Muscle of back (tissue), 11 donors: ENCODE measurements around the gene CTNNA1. TPM values are rescaled to one million over a fixed set of nuclear protein-coding genes. Genes with fewer than 3 reads are reported as not detected.
"Not testable (repeated sequence)": the region's sequence is repeated elsewhere in the genome, so short reads cannot be mapped to it uniquely, and the experiment has no call there.

Experiments used
- DNase-seq, 3 donors: peaks; one replicate each; pipeline versions ENCODE4 v3.0.0 to v3.0.0-alpha.2; 2013
- polyA plus RNA-seq, 10 donors: library from polyadenylated mRNA; unstranded; fragments of 120-200 nt; gene quantifications; one replicate each; pipeline ENCODE4 v1.2.1, GENCODE V29; 2013; ENCODE audit not compliant: insufficient read length in 10 of 10

Gene CTNNA1
- polyA plus RNA-seq, 10 donors, result 235 to 327 (median 283) TPM

DNA sequence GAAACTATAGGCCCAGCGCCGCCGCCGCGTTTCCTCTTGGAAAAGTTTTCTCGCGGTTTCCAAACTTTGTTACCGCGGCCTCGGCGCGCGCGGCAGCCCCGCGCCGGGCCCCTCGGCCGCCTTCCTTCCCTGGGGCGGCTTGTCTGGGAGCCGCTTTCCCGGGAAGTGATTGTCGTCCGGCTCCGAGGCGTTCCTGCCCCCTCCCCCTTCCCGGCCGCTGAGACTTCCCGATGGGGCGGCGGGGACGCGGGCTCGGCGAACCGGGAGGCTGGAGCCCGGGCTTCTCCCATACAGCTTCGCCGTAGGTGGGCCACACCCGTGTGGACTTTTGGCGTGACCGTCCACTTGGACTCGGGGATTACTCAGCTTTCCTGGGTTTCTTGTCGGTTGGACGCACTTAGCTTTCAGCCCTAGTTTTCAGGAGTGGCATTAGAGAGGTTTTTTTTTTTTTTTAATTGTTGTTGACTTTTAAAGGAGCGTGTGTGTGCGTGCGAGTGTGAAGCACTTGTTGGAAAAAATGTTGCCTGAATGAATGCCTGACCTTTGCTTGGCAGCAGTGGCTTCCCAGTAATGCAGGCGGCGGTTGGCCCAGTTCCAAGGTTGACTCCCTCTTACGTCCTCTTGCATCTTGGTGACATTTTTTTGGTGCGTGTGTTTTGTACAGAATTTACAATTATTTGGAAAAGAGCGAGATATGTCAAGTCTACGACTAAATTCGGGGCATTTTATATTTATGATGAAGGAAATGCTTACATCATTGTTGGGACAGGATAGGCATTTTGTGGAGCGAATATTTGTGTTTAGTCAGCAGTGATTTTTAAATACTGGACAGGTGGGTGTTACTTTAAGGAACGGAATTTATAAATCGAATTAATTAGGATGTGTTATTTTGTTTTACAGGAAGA lies 821 bp downstream of the CTNNA1 start:
- DNase-seq, result peak; percentile 86 to 93 (median 89)

DNA sequence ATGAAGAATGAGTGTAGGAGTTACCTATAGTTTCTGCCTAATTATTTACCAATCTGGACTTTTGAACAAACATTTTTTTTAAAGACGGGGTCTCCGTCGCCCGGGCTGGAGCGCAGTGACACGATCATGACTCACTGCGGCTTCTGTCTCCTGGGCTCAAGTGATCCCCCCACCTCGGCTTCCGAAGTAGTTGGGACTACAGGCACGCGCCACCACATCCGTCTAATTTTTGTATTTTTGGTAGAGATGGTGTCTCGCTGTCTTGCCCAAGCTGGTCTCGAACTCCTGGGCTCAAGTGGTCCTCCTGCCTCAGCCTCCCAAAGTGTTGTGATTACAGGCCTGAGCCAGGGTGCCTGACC lies 1.5 kb downstream of the CTNNA1 start:
- no peak for DNase-seq

DNA sequence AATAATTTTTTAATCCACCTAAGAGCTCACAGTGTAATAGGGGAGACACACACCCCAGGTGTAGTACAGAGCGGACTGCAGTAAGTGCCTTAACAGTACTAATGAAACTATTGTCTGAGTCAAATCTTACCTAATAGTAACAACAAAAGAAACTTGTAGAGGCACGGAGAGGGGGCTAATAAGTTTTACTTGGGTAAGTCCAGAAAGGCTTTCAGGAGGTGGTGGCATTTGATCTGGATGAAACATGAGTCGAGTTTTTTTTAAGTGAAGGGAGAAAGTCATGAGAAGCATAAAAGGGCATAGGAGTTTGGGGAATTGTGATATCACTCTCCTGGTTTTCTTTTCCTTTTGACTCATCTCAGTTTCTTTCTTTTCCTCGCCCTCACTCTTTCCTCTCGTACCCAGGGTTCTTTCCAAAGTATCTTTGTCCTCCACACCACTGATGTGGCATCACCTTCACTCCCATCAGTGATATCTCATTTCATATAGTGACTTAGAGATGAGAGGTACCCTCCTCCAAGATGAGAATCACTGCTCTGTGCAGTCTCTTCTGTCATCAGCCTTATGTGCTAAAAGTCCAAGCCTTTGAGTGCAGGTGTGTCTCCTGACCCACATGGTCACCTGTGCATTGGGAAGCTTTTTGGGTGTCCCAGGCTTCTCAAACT lies 2.0 kb downstream of the CTNNA1 start:
- DNase-seq, result no peak

DNA sequence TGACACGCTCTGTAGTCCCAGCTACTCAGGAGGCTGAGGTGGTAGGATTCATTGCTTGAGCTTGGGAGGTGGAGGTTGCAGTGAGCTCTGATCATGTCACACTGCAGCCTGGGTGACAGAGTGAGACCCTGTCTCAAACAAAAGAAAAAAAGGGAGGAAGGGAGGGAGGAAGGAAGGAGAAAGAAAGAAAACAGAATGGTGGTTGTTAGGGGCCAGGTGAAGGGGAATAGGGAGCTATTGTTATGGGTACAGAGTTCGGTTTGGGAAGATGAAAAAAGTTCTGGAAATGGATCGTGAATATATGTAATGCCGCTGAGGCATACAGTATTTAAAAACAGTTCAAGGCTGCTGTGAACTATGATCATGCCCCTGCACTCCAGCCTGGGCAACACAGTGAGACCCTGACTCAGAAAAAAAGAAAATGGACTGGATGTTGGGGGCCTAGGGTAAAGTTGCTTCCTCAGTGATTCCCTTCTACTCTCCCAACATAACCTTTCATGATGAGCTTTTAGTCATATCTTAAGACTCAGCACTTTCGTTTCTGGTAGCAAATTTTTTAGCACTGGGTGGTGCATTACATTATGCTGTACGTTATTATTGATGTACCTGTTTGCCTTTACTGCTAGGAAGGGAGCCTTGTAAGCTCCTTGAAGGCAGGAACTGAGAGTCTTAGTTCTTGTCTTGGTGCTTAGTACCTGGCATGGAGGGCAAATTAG lies 4.0 kb downstream of the CTNNA1 start:
- no peak for DNase-seq

DNA sequence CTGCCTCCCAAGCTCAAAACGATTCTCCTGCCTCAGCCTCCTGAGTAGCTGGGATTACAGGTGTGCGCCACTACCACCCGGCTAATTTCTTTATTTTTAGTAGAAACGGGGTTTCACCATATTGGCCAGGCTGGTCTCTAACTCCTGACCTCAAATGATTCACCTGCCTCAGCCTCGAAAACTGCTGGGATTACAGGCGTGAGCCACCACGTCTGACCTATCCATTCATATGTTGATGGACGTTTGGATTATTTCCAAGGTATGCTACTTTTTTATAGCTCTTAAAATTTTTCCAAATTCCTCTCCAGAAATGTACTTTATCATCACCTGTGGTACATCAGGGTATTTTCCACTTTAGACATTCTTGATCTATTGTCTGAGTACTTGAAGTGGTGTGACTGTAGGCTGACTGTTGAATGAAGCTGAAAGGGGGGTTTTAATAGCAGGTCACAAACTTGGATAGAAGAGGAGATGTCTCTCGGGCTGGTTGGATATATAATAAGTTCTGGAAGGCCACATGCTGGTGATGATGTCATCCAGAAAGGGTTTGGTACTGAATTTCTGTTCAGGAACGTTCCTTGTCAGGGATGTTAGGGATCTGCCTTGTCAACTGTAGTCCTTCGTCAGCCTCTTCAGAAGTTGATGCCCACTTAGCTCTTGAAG lies 7.4 kb downstream of the CTNNA1 start:
- DNase-seq, result no peak

DNA sequence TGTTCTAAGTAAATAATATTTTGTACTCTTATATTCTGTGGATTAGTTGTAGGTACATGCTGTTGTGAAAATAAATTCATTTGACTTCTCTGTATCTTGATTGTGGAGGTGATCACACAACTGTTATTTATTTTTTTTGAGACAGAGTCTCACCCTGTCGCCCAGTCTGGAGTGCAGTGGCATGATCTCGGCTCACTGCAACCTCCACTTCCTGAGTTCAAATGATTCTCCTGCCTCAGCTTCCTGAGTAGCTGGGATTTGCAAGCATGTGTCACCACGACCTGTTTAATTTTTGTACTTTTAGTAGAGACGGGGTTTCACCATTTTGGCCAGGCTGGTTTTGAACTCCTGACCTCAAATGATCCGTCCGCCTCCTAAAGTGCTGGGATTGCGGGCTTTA lies 7.9 kb downstream of the CTNNA1 start:
- not testable (repeated sequence) for DNase-seq

DNA sequence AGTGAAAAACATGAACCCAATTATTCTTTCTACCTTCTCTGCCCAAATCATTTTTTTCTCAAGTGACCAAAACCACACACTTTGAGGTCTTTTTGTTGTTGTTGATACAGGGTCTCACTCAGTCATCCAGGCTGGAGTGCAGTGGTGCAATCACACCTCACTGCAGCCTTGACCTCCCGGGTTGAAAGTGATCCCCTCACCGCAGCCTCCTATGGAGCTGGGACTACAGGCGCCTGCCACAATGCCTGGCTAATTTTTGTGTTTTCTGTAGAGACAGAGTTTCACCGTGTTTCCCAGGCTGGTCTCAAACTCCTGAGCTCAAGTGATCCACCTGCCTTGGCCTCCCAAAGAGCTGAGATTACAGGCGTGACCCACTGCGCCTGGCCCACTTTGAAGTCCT lies 8.4 kb downstream of the CTNNA1 start:
- DNase-seq, result not testable (repeated sequence)

DNA sequence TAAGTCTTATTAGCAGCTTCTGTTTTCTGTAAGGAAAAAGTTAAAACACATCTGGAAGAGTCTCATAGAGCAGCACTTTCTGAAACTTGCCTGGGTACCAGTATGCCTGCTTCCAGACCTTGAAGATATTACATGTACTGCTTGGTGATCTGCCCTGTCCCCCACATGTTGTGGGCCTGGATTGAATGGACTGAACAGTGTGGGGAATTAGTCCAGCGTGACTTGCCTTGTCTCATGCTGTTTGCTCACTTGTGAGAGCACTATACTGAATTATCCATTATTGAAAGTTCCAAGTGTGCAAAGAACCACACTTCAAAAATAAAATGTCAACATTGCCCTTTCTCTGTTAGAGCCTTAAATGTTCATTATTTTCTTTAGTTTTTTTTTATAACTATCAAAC lies 8.9 kb downstream of the CTNNA1 start:
- DNase-seq, result no peak

DNA sequence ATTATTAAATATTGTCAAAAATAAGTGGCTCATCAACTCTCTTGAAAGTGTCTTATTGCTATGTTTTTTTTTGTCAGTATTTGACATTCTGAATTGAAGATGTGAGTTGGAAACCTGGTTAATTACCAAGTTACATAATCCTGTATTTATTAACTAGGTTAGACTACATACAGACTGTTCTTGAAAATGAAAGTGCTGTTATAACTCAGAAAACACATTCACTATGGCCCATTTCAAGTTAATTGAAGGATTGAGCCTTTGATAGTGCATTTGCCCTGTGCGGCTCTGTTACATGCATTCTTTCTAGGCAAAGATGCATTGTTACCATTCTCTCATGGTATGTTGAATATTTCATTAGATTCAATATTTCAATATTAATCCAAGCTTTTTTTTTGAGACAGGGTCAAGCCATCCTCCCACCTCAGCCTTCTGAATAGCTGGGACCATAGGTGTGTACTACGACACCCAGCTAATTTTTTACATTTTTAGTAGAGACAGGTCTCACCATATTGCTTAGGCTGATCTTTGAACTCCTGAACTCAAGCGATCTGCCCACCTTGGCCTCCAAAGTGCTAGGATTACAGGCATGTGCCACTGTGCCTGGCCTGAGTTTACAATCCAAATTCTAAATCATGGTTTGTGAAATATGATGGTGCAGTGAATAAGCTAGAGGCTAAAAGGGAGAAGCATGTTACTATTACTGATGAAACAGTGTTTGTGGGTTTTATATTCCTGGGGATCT lies 10.0 kb downstream of the CTNNA1 start:
- no peak for DNase-seq

DNA sequence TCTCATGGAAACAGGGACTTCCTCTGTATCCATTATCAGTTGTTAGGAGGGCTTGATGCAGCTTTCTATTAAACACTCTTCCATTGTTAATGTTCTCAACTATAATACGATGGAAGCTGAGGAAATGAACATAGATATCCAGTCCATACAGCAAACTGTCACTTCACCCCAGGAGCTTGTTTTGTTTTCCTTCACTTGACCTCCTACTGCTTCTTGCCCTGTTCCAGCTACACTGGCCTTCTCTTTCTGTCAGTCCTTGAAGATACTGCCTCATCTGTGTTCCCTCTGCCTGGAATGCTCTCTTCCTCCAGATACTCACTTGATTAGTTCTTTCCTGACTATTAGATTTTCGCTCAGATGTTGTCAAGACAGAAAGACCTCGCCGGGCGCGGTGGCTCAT lies 17.1 kb downstream of the CTNNA1 start:
- no peak for DNase-seq

DNA sequence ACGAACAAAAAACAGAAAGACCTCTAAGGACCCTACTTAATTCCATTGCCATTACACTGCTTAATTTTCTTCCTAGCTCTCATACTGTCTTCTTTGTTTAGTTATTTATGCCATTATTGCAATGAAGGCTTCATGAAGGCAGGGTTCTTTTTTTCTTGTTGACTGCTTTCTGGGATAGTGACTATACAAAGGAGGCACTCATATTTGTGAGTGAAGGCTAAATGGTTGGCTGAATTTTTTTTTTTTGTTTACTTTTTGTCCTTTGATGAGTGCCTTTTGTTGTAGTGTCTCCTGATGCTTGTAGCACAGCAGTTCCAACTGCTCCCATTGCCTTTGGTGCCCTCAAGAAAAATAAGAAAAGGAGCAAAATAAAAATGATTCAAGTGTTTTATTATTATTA lies 17.8 kb downstream of the CTNNA1 start:
- DNase-seq, result no peak

DNA sequence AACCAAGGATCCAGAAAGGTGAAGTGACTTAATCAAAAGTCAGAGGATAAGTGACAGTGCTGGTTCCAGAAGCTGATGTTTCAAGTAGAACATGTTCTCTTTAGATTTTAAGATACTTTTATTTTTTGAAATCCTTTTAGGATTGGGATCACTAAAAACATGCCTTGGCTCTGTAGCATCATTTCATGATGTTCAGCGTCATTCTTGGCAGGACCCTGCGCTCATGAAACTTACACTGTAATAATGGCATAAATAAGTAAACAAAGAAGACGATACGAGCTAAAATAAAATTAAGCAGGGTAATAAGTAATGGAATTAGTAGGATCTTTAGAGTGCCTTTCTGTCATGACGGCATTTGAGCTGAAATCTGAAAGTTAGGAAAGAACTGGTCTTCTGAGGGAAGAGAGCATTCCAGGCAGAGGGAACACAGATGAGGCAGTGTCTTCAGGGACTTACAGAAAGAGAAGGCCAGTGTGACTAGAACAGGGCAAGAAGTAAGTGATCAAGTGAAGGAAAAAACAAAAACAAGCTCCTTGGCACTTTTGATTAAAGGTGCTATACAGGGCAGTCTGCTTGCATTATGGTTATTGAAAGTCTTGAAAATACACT lies 19.9 kb downstream of the CTNNA1 start:
- DNase-seq, result peak in 2 of 3 donors; percentile 32 to 49

DNA sequence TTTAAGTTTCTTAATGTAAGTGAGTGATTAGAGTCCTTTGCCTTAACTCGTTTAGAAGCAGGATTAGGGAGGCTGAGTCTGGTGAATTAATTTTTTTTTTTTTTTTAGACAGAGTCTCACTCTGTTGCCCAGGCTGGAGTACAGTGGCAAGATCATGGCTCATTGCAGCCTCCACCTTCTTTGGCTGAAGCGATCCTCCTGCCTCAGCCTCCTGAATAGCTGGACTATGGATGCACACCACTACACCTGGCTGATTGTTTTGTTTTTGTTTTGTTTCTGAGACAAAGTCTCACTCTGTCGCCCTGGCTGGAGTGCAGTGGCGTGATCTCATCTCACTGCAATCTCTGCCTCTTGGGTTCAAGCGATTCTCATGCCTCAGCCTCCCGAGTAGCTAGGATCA lies 20.4 kb downstream of the CTNNA1 start:
- DNase-seq, result not testable (repeated sequence)

DNA sequence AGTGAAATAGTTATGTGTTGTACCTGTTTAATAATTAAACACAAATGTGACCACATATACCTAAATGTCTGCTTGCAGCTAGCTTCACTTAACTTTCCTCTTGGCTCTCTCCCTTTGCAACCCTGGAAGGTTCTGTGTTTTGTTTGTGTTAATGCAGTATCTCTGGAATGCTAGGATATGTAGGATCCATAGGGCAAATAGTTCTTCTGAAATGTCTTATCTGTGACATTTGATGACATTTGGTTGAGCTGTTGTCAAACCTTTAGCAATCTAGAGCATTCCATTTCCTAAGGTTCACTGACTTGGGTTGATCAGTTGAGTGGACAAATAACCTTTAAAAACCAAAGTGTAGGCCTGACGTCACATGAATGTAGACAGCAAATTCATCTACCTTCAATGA lies 21.8 kb downstream of the CTNNA1 start:
- no peak for DNase-seq

DNA sequence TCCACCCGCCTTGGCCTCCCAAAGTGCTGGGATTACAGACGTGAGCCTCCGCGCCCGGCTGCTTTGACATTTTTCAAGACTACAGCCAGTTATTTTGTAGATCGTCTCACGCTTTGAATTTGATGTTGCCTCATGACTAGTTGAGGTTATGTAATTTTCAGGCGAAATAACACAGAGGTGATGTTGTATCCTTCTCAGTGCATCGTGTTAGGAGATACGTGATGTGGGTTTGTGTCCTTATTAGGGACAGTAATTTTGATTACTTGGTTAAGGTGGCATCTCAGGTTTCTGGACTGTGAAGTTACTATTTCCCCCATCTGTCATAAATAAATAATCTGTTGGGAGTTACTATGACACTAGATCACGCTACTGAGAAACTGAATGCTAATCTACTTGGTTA lies 25.0 kb downstream of the CTNNA1 start:
- DNase-seq, result no peak

DNA sequence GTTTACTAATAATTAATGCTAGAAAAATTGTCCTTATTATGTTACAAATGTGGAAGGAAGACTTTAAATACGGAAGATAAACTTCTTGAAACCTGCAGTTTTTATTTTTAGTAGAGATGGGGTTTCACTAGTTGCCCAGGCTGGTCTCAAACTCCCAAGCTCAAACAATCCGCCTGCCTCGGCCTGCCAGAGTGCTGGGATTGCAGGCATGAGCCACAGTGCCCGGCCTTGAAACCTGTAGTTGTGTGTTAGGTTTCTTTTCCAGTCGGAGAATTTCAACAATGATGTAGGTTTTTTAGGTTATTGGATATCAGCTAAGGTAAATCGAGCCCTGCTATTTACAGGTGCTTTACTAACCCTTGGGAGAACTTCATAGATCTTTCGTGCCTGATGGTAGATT lies 30.8 kb downstream of the CTNNA1 start:
- DNase-seq, result no peak

DNA sequence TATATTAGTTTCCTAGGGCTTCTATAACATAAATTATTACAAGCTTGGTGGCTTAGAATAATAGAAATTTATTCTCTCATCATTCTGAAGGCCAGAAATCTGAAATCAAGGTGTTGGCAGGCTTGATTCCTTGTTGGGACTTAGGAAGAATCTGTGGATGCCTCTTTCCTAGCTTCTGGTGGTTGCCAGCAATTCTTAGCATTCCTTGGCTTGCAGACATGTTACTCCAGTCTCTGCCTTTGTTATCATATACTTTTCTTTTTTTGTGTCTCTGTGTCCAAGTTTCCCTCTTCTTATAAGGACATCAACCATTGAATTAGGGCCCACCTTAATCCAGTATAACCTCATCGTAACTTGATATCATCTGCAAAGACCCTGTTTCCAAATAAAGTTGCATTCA lies 31.4 kb downstream of the CTNNA1 start:
- no peak for DNase-seq

DNA sequence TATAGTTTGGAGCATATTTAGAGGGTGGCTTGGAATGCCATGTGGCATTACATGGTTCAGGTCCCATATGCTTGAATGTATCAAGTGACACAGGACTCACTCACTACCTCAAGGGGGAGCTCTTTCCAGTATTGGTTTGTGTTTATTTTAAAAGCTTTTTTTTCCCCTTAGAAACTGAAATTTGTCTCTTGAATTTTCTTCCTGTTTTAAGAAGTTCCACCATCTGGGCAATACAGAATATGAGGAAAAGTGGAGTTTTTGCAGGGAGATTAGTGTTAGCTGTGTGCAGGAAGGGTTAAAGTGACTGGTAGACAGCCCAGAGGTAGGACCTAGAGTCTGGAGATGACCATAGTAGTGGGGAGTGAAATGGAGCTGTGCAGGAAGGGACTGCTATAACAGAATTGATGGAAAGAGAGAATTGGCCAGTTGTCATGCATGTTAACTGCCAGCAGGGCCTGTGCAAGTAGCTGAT lies 36.6 kb downstream of the CTNNA1 start:
- no peak for DNase-seq

DNA sequence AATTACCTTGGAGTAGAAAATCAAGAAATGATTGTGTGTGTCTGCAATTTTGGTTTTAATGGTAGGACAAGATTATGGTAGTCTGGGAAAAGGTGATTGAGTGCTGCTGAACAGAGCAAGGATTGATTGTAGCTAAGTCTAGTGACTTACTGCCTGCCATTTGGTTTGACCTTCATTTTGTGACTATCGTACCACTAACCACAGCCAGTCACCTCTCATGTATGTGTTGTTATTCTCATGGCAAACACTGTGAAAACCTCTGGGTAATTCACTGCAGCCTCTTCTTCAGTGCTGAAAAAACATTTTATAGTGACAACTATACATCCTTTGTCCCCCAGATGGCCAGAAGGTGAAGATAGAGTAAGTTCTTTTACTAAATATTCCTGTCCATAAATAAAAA lies 37.5 kb downstream of the CTNNA1 start:
- DNase-seq, result no peak

DNA sequence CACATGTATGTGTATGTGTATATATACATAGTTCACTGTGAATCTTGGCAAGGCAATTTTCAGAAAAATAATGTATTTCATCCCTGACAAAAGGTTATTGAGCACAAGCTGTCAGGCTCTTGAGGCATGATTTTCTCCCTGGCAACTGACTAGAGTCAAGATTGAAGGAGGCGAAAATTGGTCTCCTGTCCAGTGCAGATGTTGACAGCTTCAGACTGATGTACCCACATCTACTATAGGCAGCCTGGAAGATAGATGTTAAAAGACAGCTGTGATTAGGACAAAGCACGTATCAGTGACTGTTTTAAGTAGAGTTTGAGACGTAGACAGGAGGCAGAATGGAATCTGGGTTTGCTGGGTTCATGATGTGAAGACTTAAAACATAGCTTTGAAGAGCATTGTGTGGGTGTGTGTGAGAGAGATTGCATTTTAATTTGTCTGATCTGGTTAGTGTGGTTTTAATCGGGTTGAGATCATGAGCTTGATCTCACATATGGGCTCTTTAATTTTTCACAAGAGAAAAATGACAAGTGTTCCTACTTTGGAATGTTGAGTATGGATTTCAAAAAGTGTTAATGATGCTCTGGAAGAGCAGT lies 39.1 kb downstream of the CTNNA1 start:
- no peak for DNase-seq
